ENCODE measurements around the gene BOC. TPM values are rescaled to one million over a fixed set of nuclear protein-coding genes. Genes with fewer than 3 reads are reported as not detected.

The BOC gene
- total and polyA plus RNA-seq, 2 donors (not counting 3 experiments of a cell fraction or from before 2014, with no cell fraction given): 0.07 TPM; not detected in 1

GRCh38 chr3:113284453-113285050 lies 73.2 kb downstream of the BOC start:
- peaks cover 0 to 2% of the 10 kb centered on the region in 2 experiments for H3K27me3 ChIP-seq (ENCODE audit: control insufficient read depth in 2 of 2, insufficient read depth in 2 of 2, low read length in 2 of 2)
- no peak overlapping the region for H2AFZ ChIP-seq (ENCODE audit: low read depth, low read length)
- FAIRE-seq (no peak), DNase-seq (ENCODE audit: low read depth, low spot score) (no peak)
- no peaks in the 10 kb centered on the region for H3K79me2 ChIP-seq (ENCODE audit: control insufficient read depth, insufficient read depth, low read length)
- H3K4me3 ChIP-seq (replicated peaks in 1 of 3; ENCODE audit: insufficient read depth in 1 of 3, low read depth in 1 of 3, low read length in 3 of 3): no peak overlapping the region
- intact Hi-C loops (cut with micrococcal nuclease): loop anchor here (5.0 to 10.0 kb wide), 3 partner anchors 72 to 700 kb away; partner anchors contain the start of gene BOC
- H3K9ac ChIP-seq (replicated peaks; ENCODE audit: extremely low read depth, insufficient read depth, low read length): no peak overlapping the region
- no peaks in the 10 kb centered on the region for H3K9me3 ChIP-seq (replicated peaks; ENCODE audit: control insufficient read depth, insufficient read depth, low read length)
- dilution Hi-C loops (cut with MboI; ENCODE audit: extremely low pct_ligation_motif_present, low sequenced_read_pairs): no loop called here
- H3K36me3 ChIP-seq (ENCODE audit: control insufficient read depth in 2 of 2, extremely low read depth in 1 of 2, insufficient read depth in 2 of 2, low read length in 2 of 2): no peaks in the 10 kb centered on the region
- no peak overlapping the region for H3K4me2 ChIP-seq (ENCODE audit: insufficient read depth, low read length)
- no peaks in the 10 kb centered on the region for H4K20me1 ChIP-seq (replicated peaks; ENCODE audit: control insufficient read depth, extremely low read depth, insufficient read depth, low read length)
- ChIA-PET CTCF (no interaction called here), POLR2A (no interaction called here)
- no TSS peak for BruUV-seq (replicated peaks)
- no peaks in the 10 kb centered on the region for H3K9me1 ChIP-seq (replicated peaks; ENCODE audit: control insufficient read depth, extremely low read depth, insufficient read depth, low read length)
- no peak overlapping the region for H3K27ac ChIP-seq (ENCODE audit: insufficient read depth, low read depth, low read length)
- TF ChIP-seq EZH2 (IDR thresholded peaks at IDR 0.05; ENCODE audit: borderline replicate concordance, low read depth, low read length, severe bottlenecking): no peak
- TF ChIP-seq MYC (IDR thresholded peaks at IDR 0.05; ENCODE audit: low read depth, low read length): no peak
- no peak for TF ChIP-seq JUN (IDR thresholded peaks at IDR 0.05; ENCODE audit: borderline replicate concordance, insufficient read depth, insufficient read length, low read depth)
- TF ChIP-seq POLR2A (IDR thresholded peaks at IDR 0.05; ENCODE audit: low read depth, low read length): no peak
- TF ChIP-seq, protein P1, sequence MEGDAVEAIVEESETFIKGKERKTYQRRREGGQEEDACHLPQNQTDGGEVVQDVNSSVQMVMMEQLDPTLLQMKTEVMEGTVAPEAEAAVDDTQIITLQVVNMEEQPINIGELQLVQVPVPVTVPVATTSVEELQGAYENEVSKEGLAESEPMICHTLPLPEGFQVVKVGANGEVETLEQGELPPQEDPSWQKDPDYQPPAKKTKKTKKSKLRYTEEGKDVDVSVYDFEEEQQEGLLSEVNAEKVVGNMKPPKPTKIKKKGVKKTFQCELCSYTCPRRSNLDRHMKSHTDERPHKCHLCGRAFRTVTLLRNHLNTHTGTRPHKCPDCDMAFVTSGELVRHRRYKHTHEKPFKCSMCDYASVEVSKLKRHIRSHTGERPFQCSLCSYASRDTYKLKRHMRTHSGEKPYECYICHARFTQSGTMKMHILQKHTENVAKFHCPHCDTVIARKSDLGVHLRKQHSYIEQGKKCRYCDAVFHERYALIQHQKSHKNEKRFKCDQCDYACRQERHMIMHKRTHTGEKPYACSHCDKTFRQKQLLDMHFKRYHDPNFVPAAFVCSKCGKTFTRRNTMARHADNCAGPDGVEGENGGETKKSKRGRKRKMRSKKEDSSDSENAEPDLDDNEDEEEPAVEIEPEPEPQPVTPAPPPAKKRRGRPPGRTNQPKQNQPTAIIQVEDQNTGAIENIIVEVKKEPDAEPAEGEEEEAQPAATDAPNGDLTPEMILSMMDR (IDR thresholded peaks at IDR 0.05; ENCODE audit: extremely low read depth in 1 of 2, insufficient read depth in 1 of 2, low read depth in 1 of 2, low read length in 2 of 2): no peak
- peaks cover 8% of the 10 kb centered on the region for H3K4me1 ChIP-seq (ENCODE audit: control insufficient read depth, extremely low read depth, insufficient read depth, low read length)

DNA sequence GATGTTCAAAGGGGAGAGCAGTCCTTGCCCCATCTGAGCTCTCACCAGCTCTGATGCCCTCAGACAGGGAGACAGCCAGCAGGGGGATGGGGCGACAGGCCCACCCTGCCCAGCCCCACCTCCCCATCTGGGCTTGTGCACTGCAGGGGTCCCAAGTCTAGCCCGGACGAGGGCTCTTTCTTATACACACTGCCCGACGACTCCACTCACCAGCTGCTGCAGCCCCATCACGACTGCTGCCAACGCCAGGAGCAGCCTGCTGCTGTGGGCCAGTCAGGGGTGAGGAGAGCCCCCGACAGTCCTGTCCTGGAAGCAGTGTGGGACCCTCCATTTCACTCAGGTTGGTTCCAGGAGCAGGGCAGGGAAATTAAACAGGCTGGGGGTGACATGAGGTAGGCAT lies 73.9 kb downstream of the BOC start:
- no peak overlapping the region for H3K27ac ChIP-seq (ENCODE audit: insufficient read depth, low read depth, low read length)
- POLR2A ChIA-PET: no interaction called here

More for the DNA sequence above, 73.9 kb downstream of the BOC start:
- Histone ChIP-seq H3K27me3 (ENCODE audit: control insufficient read depth in 2 of 2, insufficient read depth in 2 of 2, low read length in 2 of 2) (peaks cover 0 to 2% of the 10 kb centered on the region in 2 experiments), H3K4me1 (ENCODE audit: control insufficient read depth, extremely low read depth, insufficient read depth, low read length) (peaks cover 8% of the 10 kb centered on the region), H2AFZ (ENCODE audit: low read depth, low read length) (no peak overlapping the region), H3K9me3 (replicated peaks; ENCODE audit: control insufficient read depth, insufficient read depth, low read length) (no peaks in the 10 kb centered on the region), H3K4me3 (replicated peaks in 1 of 3; ENCODE audit: insufficient read depth in 1 of 3, low read depth in 1 of 3, low read length in 3 of 3) (no peak overlapping the region), H3K4me2 (ENCODE audit: insufficient read depth, low read length) (no peak overlapping the region), H3K79me2 (ENCODE audit: control insufficient read depth, insufficient read depth, low read length) (no peaks in the 10 kb centered on the region), H3K9ac (replicated peaks; ENCODE audit: extremely low read depth, insufficient read depth, low read length) (no peak overlapping the region), H3K9me1 (replicated peaks; ENCODE audit: control insufficient read depth, extremely low read depth, insufficient read depth, low read length) (no peaks in the 10 kb centered on the region), H3K36me3 (ENCODE audit: control insufficient read depth in 2 of 2, extremely low read depth in 1 of 2, insufficient read depth in 2 of 2, low read length in 2 of 2) (no peaks in the 10 kb centered on the region), H4K20me1 (replicated peaks; ENCODE audit: control insufficient read depth, extremely low read depth, insufficient read depth, low read length) (no peaks in the 10 kb centered on the region)
- DNase-seq (ENCODE audit: low read depth, low spot score) (no peak), FAIRE-seq (no peak)
- TF ChIP-seq GATA2 (IDR thresholded peaks at IDR 0.05; ENCODE audit: insufficient read depth, insufficient read length, low read depth, low read length): no peak
- TF ChIP-seq, protein P1 (IDR thresholded peaks at IDR 0.05; ENCODE audit: extremely low read depth in 1 of 2, insufficient read depth in 1 of 2, low read depth in 1 of 2, low read length in 2 of 2): no peak
- TF ChIP-seq MYC (IDR thresholded peaks at IDR 0.05; ENCODE audit: low read depth, low read length): no peak
- TF ChIP-seq, protein P2, sequence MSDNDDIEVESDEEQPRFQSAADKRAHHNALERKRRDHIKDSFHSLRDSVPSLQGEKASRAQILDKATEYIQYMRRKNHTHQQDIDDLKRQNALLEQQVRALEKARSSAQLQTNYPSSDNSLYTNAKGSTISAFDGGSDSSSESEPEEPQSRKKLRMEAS (IDR thresholded peaks at IDR 0.05; ENCODE audit: insufficient read depth, insufficient read length): no peak
- no peak for TF ChIP-seq JUN (IDR thresholded peaks at IDR 0.05; ENCODE audit: borderline replicate concordance, insufficient read depth, insufficient read length, low read depth)
- TF ChIP-seq EZH2 (IDR thresholded peaks at IDR 0.05; ENCODE audit: borderline replicate concordance, low read depth, low read length, severe bottlenecking): no peak
- no TSS peak for BruUV-seq (replicated peaks)
- CTCF ChIA-PET: no interaction called here
- dilution Hi-C loops (cut with MboI; ENCODE audit: extremely low pct_ligation_motif_present, low sequenced_read_pairs): no loop called here
- intact Hi-C loops (cut with micrococcal nuclease): loop anchor here (5.0 to 10.0 kb wide), 3 partner anchors 73 to 700 kb away; partner anchors contain the start of gene BOC

Measured in endothelial cell of umbilical vein (primary cell).